Ectodermal cell (in vitro differentiated cells): Measurements from ENCODE around the gene HNMT.

Experiments used
- H3K27ac ChIP-seq: 2 replicates; pipeline ENCODE4 v1.7.0; 2013; ENCODE audit warnings: mild to moderate bottlenecking, low read depth, low read length; ENCODE audit not compliant: insufficient read depth, poor library complexity, severe bottlenecking
- H3K27me3 ChIP-seq: 2 replicates; pipeline ENCODE4 v1.7.0; 2013; ENCODE audit warnings: mild to moderate bottlenecking, low read length; ENCODE audit not compliant: insufficient read depth, control insufficient read depth, poor library complexity, severe bottlenecking
- H3K36me3 ChIP-seq: one replicate; pipeline ENCODE4 v1.7.0; 2013; ENCODE audit warnings: low read length; ENCODE audit not compliant: control insufficient read depth, insufficient read depth
- H3K4me1 ChIP-seq: one replicate; pipeline ENCODE4 v1.7.0; 2013; ENCODE audit warnings: low read length; ENCODE audit not compliant: control insufficient read depth, insufficient read depth
- H3K4me3 ChIP-seq: 2 replicates; pipeline ENCODE4 v1.7.0; 2013; ENCODE audit warnings: low read depth, low read length, control low read depth; ENCODE audit not compliant: insufficient read depth
- H3K9me3 ChIP-seq: 2 replicates; pipeline ENCODE4 v1.7.0; 2013; ENCODE audit warnings: mild to moderate bottlenecking, low read length, moderate library complexity; ENCODE audit not compliant: control insufficient read depth
- WGBS, 2 experiments: methylation state at CpG; one replicate each; pipeline ENCODE4 v1.1.7; 2013; ENCODE audit warnings: missing lambda C conversion rate in 2 of 2; 5-methylcytosine and 5-hydroxymethylcytosine counted together

The HNMT gene

GRCh38 chr2:137945229-137945628, 19.0 kb upstream of the HNMT start:
- H3K9me3 ChIP-seq: no peaks in the 10 kb centered on the region
- H3K4me1 ChIP-seq: no peaks in the 10 kb centered on the region
- H3K4me3 ChIP-seq: no peak overlapping the region
- H3K27ac ChIP-seq: no peak overlapping the region
- no peaks in the 10 kb centered on the region for H3K27me3 ChIP-seq
- 47 to 53% methylated on average over 2 of the region's 2 CpGs for WGBS, 2 experiments
- H3K36me3 ChIP-seq: no peaks in the 10 kb centered on the region

DNA sequence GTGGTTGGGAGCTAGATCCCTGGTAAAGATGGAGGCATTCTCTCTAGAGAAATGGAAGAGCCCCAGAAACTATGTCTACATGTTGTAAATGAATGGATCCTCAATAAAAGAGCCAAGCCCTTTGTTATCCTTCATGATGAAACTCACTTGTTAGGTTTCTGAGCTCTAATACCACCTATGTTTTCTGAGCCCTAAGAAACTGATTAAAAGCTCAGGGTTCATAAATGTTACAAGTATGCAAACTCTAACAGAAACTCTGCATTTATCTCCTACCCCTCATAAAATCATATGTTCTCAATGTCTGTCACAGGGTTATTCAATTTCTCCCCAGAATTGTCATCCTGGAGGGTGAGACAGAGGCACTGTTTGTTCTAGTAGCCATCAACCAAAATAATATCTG, 18.0 kb upstream of the HNMT start:
- Histone ChIP-seq H3K36me3 (no peaks in the 10 kb centered on the region), H3K27me3 (no peaks in the 10 kb centered on the region), H3K9me3 (no peaks in the 10 kb centered on the region), H3K4me1 (no peaks in the 10 kb centered on the region), H3K4me3 (no peak overlapping the region), H3K27ac (no peak overlapping the region)

GRCh38 chr2:137947032-137947727, 17.1 kb upstream of the HNMT start:
- Histone ChIP-seq H3K36me3 (no peaks in the 10 kb centered on the region), H3K27me3 (no peaks in the 10 kb centered on the region), H3K4me3 (no peak overlapping the region), H3K4me1 (no peaks in the 10 kb centered on the region), H3K27ac (no peak overlapping the region), H3K9me3 (no peaks in the 10 kb centered on the region)
- 93 to 94% methylated on average over 3 of the region's 3 CpGs for WGBS, 2 experiments

DNA sequence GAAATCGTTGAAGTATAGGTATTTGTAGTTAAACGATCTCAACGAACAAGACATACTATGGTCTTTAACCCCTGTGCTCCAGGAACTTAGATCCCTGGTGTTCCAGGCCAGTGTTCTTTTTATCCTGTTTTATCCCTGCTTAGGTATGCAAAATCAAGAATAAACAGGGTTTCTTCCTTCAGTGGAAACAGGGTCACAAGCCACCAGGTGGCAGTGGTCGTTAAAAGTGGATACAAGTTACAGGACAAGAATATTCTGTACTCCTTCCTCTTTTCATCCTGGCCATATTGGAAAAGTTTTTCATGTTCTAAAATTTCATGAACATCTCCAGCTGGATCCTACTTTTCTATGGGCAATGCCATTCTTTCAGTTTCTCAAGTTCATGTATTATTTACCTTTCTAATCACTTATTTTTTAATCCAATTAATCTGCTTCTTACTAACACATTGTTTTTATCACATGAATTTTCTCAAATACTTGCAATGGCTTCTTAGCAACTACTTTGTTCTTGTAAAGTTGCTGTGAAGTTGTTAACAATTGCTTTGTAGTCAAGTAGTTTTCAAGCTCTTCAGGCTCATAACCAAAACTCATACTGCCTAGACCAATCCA, 16.4 kb upstream of the HNMT start:
- no peaks in the 10 kb centered on the region for H3K36me3 ChIP-seq
- no peak overlapping the region for H3K27ac ChIP-seq
- WGBS, 2 experiments: 53% methylated on average over 4 of the region's 4 CpGs

GRCh38 chr2:137948894-137949293, 15.4 kb upstream of the HNMT start:
- WGBS, 2 experiments: 91 to 95% methylated on average over 5 to 6 of the region's 7 CpGs
- H3K36me3 ChIP-seq: no peaks in the 10 kb centered on the region
- no peaks in the 10 kb centered on the region for H3K9me3 ChIP-seq
- no peaks in the 10 kb centered on the region for H3K4me1 ChIP-seq
- no peaks in the 10 kb centered on the region for H3K27me3 ChIP-seq
- no peak overlapping the region for H3K27ac ChIP-seq
- no peak overlapping the region for H3K4me3 ChIP-seq

More for the DNA sequence above, 16.4 kb upstream of the HNMT start:
- H3K4me3 ChIP-seq: no peak overlapping the region
- no peaks in the 10 kb centered on the region for H3K4me1 ChIP-seq
- H3K9me3 ChIP-seq: no peaks in the 10 kb centered on the region
- H3K27me3 ChIP-seq: no peaks in the 10 kb centered on the region

DNA sequence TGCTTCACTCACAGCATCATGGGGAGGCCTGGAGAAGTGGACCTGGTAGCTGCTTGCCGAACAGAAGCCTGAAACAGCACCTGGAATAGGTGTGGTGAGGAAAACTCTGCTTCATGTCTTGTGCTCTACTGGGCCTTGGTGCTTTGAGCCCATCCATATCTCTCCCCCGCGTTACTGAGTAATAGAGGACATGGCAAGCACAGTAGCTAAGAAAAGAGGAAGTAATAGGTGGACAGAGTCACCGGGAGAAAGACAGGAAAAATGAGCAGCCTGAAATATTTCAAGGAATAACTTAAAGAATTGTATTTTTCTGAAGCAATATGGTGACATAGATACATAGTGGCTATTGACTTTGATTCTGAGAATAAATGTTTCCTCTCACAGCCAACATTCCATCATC, 14.0 kb upstream of the HNMT start:
- no peaks in the 10 kb centered on the region for H3K4me1 ChIP-seq
- H3K27me3 ChIP-seq: no peaks in the 10 kb centered on the region
- no peaks in the 10 kb centered on the region for H3K36me3 ChIP-seq
- no peak overlapping the region for H3K27ac ChIP-seq
- H3K9me3 ChIP-seq: no peaks in the 10 kb centered on the region
- H3K4me3 ChIP-seq: no peak overlapping the region
- 97 to 99% methylated on average over 4 of the region's 4 CpGs for WGBS, 2 experiments

- Histone ChIP-seq H3K9me3 (no peaks in the 10 kb centered on the region), H3K27me3 (no peaks in the 10 kb centered on the region), H3K27ac (no peak overlapping the region), H3K4me3 (no peak overlapping the region), H3K36me3 (no peaks in the 10 kb centered on the region), H3K4me1 (no peaks in the 10 kb centered on the region)
- 63 to 92% methylated on average over 1 to 3 of the region's 3 CpGs for WGBS, 2 experiments
Measured at GRCh38 chr2:137951586-137951985, 12.7 kb upstream of the HNMT start.

DNA sequence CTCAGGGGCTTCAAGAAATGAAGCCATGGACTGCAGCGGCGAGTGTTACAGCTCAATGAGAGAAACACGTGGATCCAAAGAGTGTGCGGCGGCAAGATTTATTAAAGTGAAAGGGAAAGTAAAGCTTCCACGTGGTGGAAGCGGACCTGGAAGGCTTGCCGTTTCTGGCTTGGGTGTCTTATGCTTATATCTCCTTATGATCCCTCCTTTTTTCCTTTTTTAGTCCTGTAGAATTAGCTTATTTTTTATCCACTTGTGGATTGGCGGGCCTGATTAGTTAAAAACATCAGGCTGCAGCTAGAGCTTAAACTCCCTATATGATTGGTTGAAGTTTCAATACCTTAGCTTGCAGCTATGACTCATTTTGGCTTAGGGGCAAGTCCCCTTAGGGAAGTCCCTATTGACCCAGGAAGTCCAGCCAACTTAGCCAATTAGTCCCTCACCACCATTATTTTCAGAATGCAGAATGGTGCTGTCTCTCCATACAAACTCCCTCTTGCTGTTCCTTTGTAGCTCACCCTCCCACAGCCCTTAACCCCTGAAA, 11.6 kb upstream of the HNMT start:
- no peaks in the 10 kb centered on the region for H3K27me3 ChIP-seq
- no peaks in the 10 kb centered on the region for H3K4me1 ChIP-seq
- WGBS, 2 experiments: 70 to 73% methylated on average over 9 of the region's 9 CpGs
- H3K9me3 ChIP-seq: no peaks in the 10 kb centered on the region
- H3K4me3 ChIP-seq: no peak overlapping the region
- H3K27ac ChIP-seq: no peak overlapping the region
- no peaks in the 10 kb centered on the region for H3K36me3 ChIP-seq

GRCh38 chr2:137955536-137955935, 8.7 kb upstream of the HNMT start:
- H3K4me1 ChIP-seq: no peaks in the 10 kb centered on the region
- 87 to 93% methylated on average over 2 of the region's 2 CpGs for WGBS, 2 experiments
- H3K4me3 ChIP-seq: no peak overlapping the region
- no peaks in the 10 kb centered on the region for H3K36me3 ChIP-seq
- no peaks in the 10 kb centered on the region for H3K27me3 ChIP-seq
- H3K9me3 ChIP-seq: no peaks in the 10 kb centered on the region
- H3K27ac ChIP-seq: no peak overlapping the region

- 86 to 89% methylated on average over 1 of the region's 1 CpG for WGBS, 2 experiments
- no peak overlapping the region for H3K27ac ChIP-seq
- no peaks in the 10 kb centered on the region for H3K9me3 ChIP-seq
- no peak overlapping the region for H3K4me3 ChIP-seq
- no peaks in the 10 kb centered on the region for H3K4me1 ChIP-seq
- H3K36me3 ChIP-seq: no peaks in the 10 kb centered on the region
- H3K27me3 ChIP-seq: no peaks in the 10 kb centered on the region
Measured at GRCh38 chr2:137957033-137957432, 7.2 kb upstream of the HNMT start.
